Mononuclear cell (primary cell): ENCODE results near the gene FAM180A. TPM values are rescaled to one million over a fixed set of nuclear protein-coding genes. Genes with fewer than 3 reads are reported as not detected.

Source experiments
- H3K27me3 ChIP-seq: 2 replicates; pipeline ENCODE4 v1.6.0; 2011; ENCODE audit warnings: low read length, control low read depth; ENCODE audit not compliant: insufficient read depth
- H3K4me1 ChIP-seq: 2 replicates; pipeline ENCODE4 v1.5.1; 2011; ENCODE audit warnings: mild to moderate bottlenecking, low read length, control low read depth; ENCODE audit not compliant: insufficient read depth
- H3K4me3 ChIP-seq: 2 replicates; pipeline ENCODE4 v1.5.1; 2011; ENCODE audit warnings: mild to moderate bottlenecking, low read length, moderate library complexity
- H3K9me3 ChIP-seq: 2 replicates; pipeline ENCODE4 v1.5.1; 2011; ENCODE audit warnings: low read depth, mild to moderate bottlenecking, control low read depth, low read length
- total RNA-seq: library from RNA; depleted of rRNA; stranded (reverse); fragments of >200 nt; gene quantifications from one replicate; pipeline ENCODE4 v1.2.3, GENCODE V29; 2012

Gene FAM180A
- total RNA-seq, 1 donor, result not detected

DNA sequence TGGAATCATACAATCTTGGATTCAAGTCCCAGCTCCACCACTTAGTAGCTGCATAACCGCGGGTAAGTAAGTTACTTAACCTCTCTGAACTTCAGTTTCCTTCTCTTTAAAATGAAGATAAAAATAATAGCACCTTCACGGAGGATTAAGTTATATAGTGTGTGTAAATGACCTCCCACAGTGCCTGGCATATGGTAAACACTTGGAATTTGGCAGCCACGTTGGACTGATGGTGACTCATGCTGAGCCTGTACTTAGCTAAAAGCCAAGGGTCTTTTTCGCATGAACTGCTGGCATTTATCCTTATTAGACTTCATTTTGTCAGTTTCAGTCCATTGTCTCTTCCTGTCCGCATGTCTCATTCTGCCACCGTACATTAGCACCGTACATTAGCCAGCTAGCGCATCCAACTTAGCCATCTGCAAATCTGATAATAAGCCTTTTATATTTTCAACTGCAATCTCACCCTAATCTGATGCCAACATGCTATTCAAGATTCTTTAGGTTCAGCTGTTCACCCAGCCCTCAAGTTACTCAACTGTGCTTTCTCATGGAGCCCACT lies 31.9 kb downstream of the FAM180A start:
- Histone ChIP-seq H3K4me1 (no peaks in the 10 kb centered on the region), H3K27me3 (no peaks in the 10 kb centered on the region), H3K9me3 (no peaks in the 10 kb centered on the region), H3K4me3 (no peak overlapping the region)

DNA sequence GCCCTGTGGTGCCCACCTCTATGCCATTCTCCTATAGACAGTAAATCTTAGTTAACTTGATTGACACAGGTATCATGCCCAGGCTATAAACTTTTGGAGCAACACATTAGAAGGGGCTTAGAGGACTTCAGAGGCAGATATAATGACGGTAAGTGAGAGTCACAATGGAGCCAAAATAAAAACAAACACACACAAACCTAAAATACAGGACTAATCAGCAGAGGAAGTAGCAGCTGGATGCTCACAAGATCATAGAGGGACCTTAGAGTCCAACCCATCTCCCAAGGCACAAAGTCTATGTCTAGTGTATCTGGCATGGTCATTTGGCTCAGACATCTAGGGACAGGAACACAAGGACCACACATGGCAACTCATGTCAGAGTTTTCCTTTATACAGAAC lies 32.9 kb downstream of the FAM180A start:
- no peaks in the 10 kb centered on the region for H3K27me3 ChIP-seq
- no peaks in the 10 kb centered on the region for H3K4me1 ChIP-seq
- H3K9me3 ChIP-seq, result no peaks in the 10 kb centered on the region
- no peak overlapping the region for H3K4me3 ChIP-seq

DNA sequence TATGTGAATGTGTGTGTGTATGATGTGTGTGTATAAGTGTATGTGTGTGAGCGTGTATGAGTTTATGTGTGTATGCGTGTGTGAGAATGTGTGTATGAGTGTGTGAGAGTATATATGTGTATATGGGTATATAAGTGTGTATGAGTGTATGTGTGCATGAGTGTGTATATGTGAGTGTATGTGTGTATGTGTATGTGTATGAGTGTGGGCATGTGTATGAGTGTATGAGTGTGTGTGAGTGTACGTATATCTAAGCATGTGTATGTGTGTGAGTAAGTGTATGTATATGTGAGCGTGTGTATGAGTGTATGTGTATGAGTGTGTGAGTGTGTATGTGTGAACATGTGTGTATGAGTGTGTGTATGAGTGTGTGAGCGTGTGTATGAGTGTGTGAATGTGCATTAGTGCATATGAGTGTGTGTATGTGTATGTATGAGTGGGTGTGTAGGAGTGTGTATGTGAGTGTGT lies 33.5 kb downstream of the FAM180A start:
- Histone ChIP-seq H3K4me3 (no peak overlapping the region), H3K9me3 (no peaks in the 10 kb centered on the region), H3K27me3 (no peaks in the 10 kb centered on the region), H3K4me1 (no peaks in the 10 kb centered on the region)

DNA sequence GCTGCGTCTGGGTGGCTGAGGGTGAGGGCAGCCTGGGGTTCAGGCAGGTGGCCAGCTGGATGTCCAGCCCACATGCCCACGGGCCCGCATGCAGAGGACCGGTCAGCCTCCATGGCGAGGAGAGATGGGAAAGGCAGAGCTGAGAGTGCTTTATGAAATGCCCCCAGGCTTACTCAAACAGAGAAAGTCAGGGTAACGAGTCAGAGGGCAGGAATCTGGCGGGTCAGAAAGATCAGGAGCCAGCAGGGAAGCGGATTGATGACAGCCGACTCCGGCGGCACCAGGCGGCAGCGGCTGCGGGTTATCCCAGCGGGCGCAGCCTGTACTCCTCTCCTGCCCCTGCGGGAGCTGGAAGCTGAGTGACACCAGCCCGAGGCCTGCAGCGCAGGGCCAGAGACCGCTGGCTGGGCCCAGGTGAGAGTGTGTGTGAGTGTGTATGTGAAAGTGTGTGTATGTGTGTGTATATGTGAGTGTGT lies 34.0 kb downstream of the FAM180A start:
- Histone ChIP-seq H3K27me3 (no peaks in the 10 kb centered on the region), H3K4me1 (no peaks in the 10 kb centered on the region), H3K4me3 (no peak overlapping the region), H3K9me3 (no peaks in the 10 kb centered on the region)

DNA sequence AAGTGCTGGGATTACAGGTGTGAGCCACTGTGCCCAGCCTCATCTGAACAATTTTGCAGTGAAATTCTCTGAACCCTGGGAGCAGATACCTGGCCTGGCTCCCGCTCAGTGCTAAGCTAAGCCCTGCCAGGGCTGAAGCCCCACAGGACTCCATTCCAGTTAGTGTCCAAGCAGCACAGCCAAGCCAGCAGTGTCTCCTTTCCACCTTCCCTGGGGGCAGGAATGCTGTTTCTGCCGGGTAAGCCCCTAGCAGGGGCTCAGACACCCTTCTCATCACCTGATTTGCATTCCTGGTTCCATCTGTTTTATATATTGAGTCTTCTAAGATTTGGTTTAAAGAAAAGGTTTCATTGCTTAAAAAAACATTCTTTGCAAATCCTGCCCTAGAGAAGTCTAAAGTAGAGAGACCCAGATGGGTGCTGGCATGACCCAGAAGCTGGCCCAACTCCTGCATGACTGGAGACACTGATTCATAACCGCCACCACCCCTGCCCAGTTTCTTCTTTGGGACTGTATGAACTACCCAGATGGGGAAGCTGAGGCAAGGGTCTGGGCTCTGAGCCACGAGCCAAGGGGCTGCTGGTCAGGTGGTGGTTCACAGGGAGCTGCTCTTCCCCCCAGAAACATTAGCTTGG lies 34.7 kb downstream of the FAM180A start:
- Histone ChIP-seq H3K4me1 (no peaks in the 10 kb centered on the region), H3K4me3 (no peak overlapping the region), H3K27me3 (no peaks in the 10 kb centered on the region), H3K9me3 (no peaks in the 10 kb centered on the region)

GRCh38 chr7:135712796-135713195 lies 35.8 kb downstream of the FAM180A start:
- no peaks in the 10 kb centered on the region for H3K9me3 ChIP-seq
- no peak overlapping the region for H3K4me3 ChIP-seq
- H3K4me1 ChIP-seq, result no peaks in the 10 kb centered on the region
- H3K27me3 ChIP-seq, result no peaks in the 10 kb centered on the region

DNA sequence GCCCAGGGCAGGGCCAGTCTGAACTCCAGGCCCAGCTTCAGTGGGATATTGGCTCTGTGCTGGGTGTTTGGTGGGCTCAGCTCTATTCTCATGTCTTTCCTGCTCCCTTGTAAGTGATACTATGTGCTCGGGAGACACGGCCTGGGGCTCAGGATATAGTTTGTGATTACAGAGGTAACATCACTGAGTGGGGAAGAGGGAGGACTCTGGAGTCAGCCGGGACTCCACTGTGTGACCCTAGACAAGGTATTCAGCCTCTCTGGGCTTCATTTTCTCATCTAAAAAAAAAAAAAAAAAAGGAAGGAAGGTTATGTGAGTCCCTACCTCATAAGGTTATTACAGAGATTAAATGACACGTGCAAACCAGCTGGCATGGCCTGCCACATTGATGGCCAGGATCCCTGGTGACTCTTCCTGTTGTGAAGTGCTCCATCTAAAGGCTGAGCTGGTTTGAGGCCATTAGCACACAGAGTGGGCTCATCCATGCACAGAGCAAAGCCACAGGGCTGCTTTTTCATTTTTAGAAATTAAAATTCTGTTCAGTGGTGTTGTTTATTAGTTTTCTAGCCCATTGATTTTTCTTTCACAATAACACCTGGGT lies 36.3 kb downstream of the FAM180A start:
- Histone ChIP-seq H3K27me3 (no peaks in the 10 kb centered on the region), H3K9me3 (no peaks in the 10 kb centered on the region), H3K4me1 (no peaks in the 10 kb centered on the region), H3K4me3 (no peak overlapping the region)

DNA sequence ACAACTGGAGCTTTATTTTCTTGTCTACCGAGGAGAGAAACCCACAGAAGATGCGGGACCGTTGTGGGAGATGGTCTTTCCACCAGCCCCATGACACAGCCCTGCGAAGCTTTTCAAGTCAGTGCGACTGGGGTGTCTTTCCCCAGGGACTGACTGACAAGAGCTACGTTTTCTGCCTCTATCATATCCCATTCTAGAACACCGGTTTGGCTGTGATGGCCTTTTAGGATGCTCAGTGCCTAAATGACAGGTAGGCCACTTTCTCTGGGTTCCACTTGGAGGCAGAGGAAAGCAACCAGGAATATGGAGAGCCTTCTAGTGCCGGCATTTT lies 37.5 kb downstream of the FAM180A start:
- no peaks in the 10 kb centered on the region for H3K27me3 ChIP-seq
- H3K4me3 ChIP-seq, result no peak overlapping the region
- H3K4me1 ChIP-seq, result no peaks in the 10 kb centered on the region
- H3K9me3 ChIP-seq, result no peaks in the 10 kb centered on the region

DNA sequence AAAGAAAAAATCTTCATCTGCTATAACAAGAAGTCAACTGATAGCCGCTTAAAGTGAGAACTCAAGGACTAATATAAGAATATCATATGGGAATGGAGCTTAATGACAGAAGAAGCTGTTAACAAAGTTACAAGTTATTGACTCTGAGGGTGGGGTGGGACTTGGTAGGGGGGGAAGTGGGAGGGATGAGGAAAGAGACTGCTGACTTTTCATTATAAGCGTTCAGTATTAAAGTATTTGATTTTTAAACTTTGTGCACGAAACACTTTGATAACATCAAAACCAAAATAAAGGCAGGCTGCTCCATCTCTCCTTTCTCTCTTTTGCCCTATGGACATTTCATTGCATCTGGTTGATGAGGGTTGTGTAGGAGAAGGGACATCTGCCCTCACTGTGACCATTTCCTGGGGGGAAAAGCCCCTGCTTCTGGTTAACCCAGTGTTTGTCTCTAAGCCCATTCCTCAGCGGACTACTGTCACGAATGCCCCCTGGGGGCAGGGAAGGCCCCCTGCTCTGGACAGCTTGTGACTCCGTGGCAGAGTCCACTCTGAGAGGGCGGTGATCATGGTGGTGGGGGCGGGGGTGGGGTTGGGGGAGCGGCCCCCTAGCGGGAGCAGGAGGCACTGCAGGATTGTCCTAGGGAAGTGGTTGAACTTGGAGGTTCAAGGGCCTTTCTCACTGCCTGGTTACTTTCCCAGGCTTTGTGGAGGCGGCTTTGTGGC lies 38.0 kb downstream of the FAM180A start:
- no peaks in the 10 kb centered on the region for H3K27me3 ChIP-seq
- H3K9me3 ChIP-seq, result no peaks in the 10 kb centered on the region
- H3K4me3 ChIP-seq, result no peak overlapping the region
- no peaks in the 10 kb centered on the region for H3K4me1 ChIP-seq

- Histone ChIP-seq H3K27me3 (no peaks in the 10 kb centered on the region), H3K4me3 (no peak overlapping the region), H3K4me1 (no peaks in the 10 kb centered on the region), H3K9me3 (no peaks in the 10 kb centered on the region)
These were observed 39.1 kb downstream of the FAM180A start for GRCh38 chr7:135709508-135709907.

DNA sequence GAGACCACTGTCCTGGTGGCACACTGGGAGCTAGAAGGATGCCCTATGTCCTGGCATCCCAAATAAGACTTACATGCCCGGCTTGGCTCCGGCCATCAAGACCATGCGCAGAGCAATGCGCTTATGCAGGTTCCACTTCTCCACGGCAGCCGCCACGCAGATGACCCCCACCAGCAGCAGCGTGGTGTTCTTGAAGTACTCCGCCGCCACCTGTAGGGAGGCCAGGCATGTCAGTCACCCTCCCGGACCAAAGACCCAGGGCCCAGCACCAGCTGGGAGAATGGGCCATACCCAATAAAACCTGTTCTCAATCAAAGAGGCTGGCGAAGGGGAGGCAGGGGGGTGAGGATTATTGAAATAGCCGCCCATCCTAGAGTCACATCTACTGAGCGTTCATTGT lies 40.6 kb downstream of the FAM180A start:
- Histone ChIP-seq H3K4me1 (no peaks in the 10 kb centered on the region), H3K9me3 (no peaks in the 10 kb centered on the region), H3K27me3 (no peaks in the 10 kb centered on the region), H3K4me3 (no peak overlapping the region)

GRCh38 chr7:135707570-135707966 lies 41.0 kb downstream of the FAM180A start:
- H3K9me3 ChIP-seq, result no peaks in the 10 kb centered on the region
- no peaks in the 10 kb centered on the region for H3K4me1 ChIP-seq
- H3K4me3 ChIP-seq, result no peak overlapping the region
- H3K27me3 ChIP-seq, result no peaks in the 10 kb centered on the region

DNA sequence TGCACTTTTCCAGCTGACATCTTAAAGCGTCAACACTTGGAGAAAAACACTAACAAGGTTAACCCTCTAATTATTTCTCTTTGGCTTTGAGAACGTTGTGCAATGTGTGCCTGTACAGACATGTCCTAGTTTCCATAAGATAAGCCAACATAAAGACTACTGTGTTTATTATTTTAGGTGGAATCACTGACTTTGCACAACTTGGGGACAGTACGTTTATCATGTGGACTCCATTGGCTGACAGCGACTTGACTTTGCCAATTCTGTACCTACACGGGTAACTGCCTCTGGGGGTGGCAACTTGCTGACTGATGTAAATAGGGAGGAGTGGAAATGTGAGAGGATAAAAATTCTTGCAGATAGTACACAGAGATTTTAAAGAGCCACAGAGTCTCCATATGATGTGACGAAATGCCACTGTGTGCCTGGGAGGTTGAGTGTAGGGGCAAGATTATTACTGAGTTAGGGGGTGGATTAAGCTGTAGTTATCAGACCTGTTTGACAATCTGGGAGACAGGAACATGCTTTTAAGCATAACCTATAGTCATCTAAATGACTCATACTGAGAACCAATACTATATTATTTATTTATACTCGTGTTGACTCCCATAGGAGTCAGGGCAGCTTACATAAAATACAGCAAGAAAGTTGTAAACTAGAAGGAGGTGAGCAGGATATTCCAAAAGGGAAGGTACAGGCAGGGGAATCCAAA lies 41.6 kb downstream of the FAM180A start:
- H3K9me3 ChIP-seq, result no peaks in the 10 kb centered on the region
- no peaks in the 10 kb centered on the region for H3K27me3 ChIP-seq

DNA sequence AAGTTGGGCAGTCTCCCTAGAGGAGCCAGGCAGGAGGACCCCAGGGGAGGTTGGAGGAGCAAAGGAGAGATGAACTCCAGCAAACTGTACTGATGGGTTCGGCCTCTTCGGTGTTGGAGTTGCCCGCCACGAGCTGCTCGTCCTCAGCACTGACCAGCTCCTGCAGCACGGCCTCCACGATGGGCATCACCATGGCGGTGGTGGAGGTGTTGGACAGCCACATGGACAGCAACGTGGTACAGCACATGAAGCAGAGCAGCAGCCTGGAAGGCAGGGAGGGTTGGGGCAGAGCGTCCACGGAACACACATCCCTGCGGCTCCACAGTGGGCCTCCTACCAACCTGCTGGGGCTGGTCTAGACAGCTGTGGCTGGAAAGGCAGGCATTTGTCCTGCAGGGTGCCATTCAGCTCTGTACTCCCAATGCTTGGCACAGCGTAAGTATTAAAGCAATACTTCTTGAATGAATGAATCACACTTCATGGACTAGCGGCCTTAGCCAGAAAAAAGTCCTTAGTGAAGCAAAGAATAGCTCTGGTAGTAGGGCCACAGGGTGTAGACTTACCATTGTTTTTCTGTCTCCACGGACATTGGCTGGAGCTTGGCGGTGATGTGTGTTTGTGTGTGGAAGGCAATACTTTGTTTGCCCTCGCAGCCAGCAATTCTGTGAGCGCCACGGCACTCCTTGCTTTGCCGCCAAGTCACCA lies 42.4 kb downstream of the FAM180A start:
- Histone ChIP-seq H3K4me1 (no peaks in the 10 kb centered on the region), H3K9me3 (no peaks in the 10 kb centered on the region), H3K4me3 (no peak overlapping the region), H3K27me3 (no peaks in the 10 kb centered on the region)

More for the DNA sequence above, 41.6 kb downstream of the FAM180A start:
- Histone ChIP-seq H3K4me1 (no peaks in the 10 kb centered on the region), H3K4me3 (no peak overlapping the region)
